ENCODE data around the gene TXNDC17. TPM values are rescaled to one million over a fixed set of nuclear protein-coding genes. Genes with fewer than 3 reads are reported as not detected.
"Not testable (repeated sequence)": the region's sequence is repeated elsewhere in the genome, so short reads cannot be mapped to it uniquely, and the experiment has no call there.

The TXNDC17 gene
- total RNA-seq, 1 donor from 2014 or later = 13.3 TPM

DNA sequence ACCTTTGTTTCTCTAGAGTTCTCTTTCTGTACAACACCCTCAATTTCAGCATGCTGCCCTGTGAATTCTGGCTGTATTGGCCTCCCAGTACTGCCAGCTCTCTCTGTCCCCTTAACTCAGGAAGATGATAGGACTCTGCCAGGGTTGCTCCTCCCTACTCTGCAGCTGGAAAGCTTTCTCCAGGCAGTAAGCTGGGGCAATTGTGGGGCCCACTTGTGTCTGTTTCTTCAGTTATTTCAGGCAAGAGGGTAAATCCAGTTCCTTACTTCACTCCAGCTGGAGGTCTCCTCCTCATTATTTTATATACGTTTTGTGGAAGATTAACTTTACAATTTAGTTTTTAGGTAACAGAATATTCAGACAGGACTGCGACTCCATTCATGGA lies 20.6 kb downstream of the TXNDC17 start:
- no peak for DNase-seq

GRCh38 chr17:6663200-6663599 lies 22.3 kb downstream of the TXNDC17 start:
- not testable (repeated sequence) for DNase-seq

- peak; percentile 59 for DNase-seq
These were observed 25.2 kb downstream of the TXNDC17 start for GRCh38 chr17:6666077-6666521.

- DNase-seq = no peak
These were observed 25.7 kb downstream of the TXNDC17 start for GRCh38 chr17:6666557-6666956.

DNA sequence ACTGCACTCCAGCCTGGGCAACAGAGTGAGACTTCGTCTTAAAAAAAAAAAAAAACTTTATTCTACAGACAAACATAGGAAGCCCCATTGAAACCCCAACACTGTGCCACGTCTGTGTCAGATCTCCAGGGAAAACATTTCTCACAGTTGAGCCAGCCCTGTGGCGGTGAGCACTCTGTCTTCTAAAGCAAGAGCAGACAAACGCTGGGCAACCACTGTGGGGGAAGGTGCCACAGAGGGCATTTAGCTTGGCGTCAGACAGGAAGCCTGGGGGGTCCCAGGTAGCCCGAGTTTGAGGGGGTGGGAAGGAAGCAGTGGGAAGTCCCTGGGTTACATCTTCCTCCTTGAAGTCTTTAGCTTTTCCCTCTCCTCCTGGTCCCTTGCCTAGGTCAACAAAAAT lies 26.7 kb downstream of the TXNDC17 start:
- DNase-seq = no peak

DNA sequence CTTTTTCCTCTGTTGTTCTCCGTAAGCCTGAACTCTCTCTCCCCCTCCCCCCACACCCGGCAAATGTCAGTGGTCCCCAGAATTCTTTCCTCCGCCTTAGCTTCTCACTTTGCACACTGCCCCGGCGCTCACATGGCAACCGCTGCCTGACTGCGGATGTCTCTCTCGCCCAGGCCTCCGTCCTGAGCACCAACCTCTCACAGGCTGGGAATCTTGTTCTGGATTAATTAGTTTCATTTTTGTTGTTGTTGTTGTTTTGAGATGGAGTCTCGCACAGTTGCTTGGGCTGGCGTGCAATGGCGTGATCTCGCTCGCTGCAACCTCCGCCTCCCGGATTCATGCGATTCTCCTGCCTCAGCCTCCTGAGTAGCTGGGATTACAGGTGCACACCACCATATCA lies 27.4 kb downstream of the TXNDC17 start:
- no peak for DNase-seq

DNA sequence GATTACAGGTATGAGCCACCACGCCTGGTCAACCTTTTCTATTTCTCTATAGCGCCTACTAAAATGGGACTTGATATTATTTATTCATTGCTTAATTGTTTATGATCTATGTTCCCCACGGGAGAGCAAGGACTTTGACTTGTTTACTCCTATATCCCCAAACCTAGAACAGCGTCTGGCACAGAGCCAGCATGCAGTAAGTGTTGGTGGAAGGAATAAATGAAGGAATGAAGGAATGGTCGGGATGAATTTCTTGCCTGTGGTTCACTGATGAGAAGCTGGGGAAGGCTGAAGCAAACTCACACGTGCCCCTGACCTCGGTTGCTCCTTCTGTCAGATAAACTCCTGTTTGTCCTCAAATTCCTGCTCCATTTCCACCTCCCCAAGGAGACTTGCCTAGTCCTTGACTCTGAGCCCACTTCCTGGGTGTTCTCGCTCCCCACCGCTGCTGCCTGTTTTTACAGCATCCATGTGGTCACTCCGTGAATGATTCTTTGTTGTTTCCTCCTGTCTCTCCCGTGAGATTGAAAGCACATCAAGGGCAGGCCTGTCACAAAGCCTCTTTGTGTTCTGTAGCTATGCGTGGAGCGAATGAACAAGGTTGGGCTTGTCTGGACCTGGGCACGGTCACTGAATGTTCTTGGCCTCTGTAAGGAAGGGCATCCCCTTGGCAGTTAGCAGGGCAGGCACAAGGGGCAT lies 28.0 kb downstream of the TXNDC17 start:
- DNase-seq = no peak

DNA sequence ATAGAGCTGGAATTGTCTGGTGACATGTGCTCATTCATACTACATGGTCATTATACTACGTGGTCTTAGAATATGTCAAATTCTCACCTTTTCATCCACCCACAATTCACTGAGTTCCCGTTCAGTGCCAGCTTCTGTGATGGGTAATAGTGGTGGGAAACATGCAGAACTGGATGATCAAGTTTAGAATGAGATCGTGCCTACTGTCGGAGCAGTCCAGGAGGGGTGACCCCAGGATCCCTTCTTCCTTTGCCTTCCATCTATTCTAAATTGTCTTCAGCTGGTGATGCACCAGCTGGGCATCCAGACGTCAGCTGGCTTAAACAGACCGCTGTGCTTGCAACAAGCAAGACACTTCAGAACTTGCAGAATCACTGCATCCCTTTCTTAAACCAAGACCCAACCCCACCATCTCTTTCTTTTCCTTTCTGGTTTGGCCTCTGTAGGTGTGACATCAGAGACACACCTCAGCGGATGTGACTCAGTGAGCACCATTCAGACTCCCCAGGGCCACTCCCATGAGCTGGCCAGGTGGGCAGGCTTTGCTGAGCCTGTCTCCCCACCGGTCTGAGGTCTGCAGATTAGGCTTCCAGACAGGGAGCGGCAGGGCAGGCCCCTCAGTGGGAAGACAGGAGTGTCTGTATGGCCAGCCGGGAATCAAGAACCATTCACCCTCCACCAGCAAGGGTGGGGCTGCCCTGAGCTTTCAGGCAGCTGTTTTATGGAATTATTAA lies 28.8 kb downstream of the TXNDC17 start:
- no peak for DNase-seq

- no peak for DNase-seq
These were observed 29.7 kb downstream of the TXNDC17 start for GRCh38 chr17:6670571-6670970.

- no peak for DNase-seq
These were observed 30.1 kb downstream of the TXNDC17 start for GRCh38 chr17:6670999-6671398.

GRCh38 chr17:6671431-6671830 lies 30.6 kb downstream of the TXNDC17 start:
- DNase-seq = no peak

- no peak for DNase-seq
These were observed 33.7 kb downstream of the TXNDC17 start for GRCh38 chr17:6674586-6674985.

DNA sequence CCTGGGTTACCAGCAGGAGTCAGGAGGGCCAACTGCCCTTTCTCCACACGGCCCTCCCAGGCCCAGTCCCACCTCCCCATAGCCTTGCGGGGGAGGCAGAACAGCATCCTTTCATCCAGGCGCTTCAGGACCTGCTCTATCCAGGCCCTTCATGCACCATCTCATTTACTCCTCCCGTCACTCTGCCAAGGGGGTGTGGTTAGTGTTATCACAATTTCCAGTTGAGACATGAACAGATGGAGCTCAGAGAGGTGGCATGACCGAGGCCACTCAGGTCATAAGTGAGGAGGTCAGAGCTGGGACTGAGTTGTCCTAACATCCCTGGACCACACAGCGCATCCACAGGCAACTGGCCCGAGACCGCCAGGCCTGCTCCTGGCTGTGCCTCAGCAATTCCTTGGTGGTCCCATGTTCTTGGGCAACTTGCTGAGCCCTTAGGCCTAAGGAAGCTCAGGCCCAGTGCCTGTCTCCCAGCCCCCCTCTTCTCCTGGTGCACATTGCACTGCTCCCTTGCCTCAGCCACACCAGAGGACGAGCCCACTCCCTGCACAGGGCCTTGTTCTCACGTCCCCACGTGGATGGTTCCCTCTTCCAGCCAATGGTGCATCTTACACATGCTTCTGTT lies 34.5 kb downstream of the TXNDC17 start:
- DNase-seq = no peak

GRCh38 chr17:6676802-6677157 lies 35.9 kb downstream of the TXNDC17 start:
- no peak for DNase-seq

DNA sequence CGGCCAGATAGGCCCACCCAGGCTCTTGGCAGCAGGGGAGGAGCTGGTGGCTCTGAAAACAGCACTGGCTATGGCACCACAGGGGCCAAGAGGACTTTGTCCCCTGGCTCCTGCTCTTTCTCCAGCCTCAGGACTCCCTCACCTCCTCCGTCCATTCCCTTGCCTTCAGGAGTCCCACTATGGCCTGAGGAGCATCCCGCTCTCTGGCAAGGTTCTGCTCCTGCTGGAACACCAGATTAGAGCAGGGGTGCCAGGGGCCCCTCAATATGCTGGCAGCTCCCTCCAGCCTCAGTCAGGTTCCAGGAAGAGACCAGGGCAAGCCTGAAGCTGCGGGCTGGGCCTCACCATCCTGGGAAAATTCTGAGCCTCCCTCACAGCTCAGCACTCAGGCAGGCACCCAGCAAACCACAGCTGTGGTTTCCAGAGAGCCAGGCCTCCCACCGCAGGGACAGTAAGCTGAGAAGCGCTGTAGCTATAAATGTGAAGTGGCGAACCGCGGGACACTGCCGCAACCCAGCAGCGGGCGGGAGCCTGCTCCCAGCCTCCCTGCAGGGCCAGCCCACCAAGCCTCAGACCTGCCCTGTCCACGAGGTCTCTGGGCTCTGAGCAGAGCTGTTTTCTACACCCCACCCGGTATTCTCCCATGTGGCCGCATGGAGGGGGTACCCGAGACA lies 36.4 kb downstream of the TXNDC17 start:
- no peak for DNase-seq

DNA sequence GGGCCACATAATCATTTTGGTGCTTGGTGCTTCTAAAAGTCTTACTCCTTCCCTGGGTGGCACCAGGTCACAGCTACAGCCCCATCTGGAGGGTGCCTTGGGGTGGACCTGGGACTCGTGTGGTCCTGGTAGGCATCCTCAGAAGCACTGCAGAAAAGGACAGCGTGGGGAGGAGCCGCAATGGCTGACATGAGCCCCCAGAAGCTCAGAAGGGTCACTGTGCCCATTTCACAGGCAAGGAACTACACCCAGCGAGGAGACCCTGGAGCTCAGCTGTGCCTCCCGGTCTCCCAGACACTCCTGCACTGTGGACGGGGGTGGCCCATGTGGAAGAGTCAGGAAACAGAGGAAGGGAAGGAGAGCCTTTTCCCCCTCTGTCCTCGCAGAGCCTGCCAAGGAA lies 37.1 kb downstream of the TXNDC17 start:
- no peak for DNase-seq

DNA sequence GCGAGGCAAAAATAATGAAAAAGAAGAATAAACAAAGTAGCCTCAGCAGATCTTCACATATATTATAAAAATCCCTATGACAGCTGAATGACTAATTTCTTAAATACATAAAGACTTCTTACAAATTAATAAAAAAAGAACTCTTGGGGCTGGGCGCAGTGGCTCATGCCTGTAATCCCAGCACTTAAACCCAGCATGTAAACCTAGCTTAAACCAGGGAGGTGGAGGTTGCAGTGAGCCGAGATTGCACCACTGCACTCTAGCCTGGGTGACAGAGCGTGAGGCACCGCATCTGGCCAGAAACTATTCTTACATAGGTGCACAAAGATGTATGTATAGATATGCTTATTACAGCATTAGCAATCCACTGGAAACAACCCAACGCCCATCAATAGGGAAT lies 38.4 kb downstream of the TXNDC17 start:
- no peak for DNase-seq

DNA sequence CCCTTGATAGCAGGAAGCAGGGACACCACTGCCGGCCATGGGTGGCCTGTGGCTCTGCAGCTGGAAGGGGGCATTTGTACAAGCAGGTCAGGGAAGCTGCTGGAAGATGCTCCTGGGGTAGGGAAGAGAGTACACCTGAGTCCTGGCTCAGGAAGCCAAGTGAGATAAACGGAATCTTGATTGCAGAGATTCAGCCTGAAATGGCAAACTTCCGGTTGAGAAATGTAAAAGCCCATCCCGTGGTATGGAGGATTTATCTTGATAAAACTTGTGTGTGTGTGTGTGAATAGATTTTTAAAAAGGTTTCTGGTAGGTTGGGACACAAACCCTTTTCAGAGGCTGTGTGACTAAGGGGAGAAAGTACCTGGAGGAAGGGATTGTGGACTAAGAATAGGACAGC lies 40.3 kb downstream of the TXNDC17 start:
- DNase-seq = no peak

DNA sequence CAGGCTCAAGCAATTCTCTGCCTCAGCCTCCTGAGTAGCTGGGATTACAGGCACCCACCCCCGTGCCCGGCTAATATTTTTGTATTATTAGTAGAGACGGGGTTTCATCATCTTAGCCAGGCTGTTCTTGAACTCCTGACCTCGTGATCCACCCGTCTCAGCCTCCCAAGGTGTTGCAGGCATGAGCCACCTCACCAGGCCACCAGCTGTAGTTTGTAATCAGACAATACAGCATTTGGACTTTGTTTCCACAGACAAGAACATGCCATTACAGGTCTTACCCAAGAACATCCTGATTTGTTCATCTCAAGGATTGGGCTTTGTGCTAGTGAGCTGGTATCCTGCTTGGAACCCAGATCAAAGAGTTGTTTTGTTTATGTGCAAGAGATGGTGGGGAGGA lies 40.8 kb downstream of the TXNDC17 start:
- DNase-seq = no peak

GRCh38 chr17:6682339-6682738 lies 41.5 kb downstream of the TXNDC17 start:
- no peak for DNase-seq

DNA sequence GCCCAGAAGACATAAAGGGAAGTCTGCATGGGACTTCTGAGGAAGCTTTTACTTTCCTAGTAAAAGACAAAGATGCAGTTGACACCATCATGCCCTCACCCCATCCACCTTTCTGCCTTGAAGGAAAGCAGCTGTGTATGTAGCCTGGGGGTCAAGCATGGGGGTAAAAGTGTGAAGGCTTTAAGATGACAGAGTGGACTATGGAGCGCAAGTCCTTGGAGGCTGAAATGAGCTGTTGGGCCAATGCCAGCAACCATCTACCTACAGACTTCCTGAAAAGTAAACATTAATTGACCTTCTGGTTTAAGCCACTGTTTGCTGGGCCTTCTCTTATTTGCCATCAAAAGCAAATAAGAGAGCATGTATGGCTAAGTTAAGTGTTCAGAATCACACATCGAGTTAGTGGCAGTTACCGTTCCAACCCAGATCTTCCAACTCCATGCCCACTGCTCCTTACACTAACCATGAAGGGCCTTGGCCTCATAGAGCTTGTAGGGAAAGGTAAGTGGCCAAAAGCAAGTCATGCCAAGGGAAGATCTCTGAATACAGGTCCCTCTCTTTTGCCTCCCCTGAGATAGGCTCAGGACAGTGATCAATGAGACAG lies 42.3 kb downstream of the TXNDC17 start:
- DNase-seq = no peak

GRCh38 chr17:6683730-6684459 lies 43.0 kb downstream of the TXNDC17 start:
- no peak for DNase-seq

Data from occipital lobe (tissue), 2 donors.